HepG2 (cell line): ENCODE results near the gene HOXC12. TPM values are rescaled to one million over a fixed set of nuclear protein-coding genes. Genes with fewer than 3 reads are reported as not detected.

Source experiments
- ATAC-seq: fragments of 200-7000 bp; cut with Tn5 transposase; 3 replicates; pipeline ENCODE4 v1.9.1; 2020; ENCODE audit warnings: mild to moderate bottlenecking, moderate library complexity
- BruUV-seq: library from RNA; stranded (reverse); fragments of 400-500 nt; replicated peaks from 2 replicates; lab custom pipeline; 2021; lab: Mats Ljungman, UMichigan
- CTCF ChIA-PET: fragments of 300-600 bp; formaldehyde crosslinking; extraction: SDS; loops from one replicate; lab custom pipeline; 2021; ENCODE audit warnings: low total read pairs, inconsistent platforms, low intra/inter-chr PET ratio; lab: Yijun Ruan, JAX
- POLR2A ChIA-PET: fragments of 350-600 bp; sonication (Branson Sonifier 250); formaldehyde crosslinking; loops from one replicate; lab custom pipeline; 2020; ENCODE audit warnings: antibody characterized with exemption, inconsistent platforms; lab: Yijun Ruan, JAX
- DNase-seq: peaks from one replicate; pipeline ENCODE4 v3.0.0-alpha.2; 2015; ENCODE audit warnings: low spot score
- FAIRE-seq: peaks from 3 replicates; lab custom pipeline; 2011; peaks lifted over from hg19 to GRCh38; lab: Jason Lieb, UNC
- H2AFZ ChIP-seq: one replicate; pipeline ENCODE4 v1.6.1; 2011; ENCODE audit warnings: low read length, inconsistent platforms
- H3K27ac ChIP-seq: fragments of 300-600 bp; 3 replicates; pipeline ENCODE4 v1.8.0; 2011; ENCODE audit warnings: mixed run types, mild to moderate bottlenecking, mixed read lengths, low read length, inconsistent platforms; ENCODE audit not compliant: insufficient read depth; ENCODE audit errors: extremely low read length
- H3K27me3 ChIP-seq, 2 experiments: fragments of 200-600 bp in 1 of 2; 2 replicates in 1 of 2; 3 replicates in 1 of 2; pipeline versions ENCODE4 v1.6.0 to v1.8.0; 2011; ENCODE audit warnings: low read length in 2 of 2, mild to moderate bottlenecking in 2 of 2, moderate library complexity in 2 of 2, inconsistent platforms in 1 of 2; ENCODE audit not compliant: insufficient read depth in 2 of 2, control insufficient read depth in 1 of 2
- H3K36me3 ChIP-seq, 2 experiments: fragments of 200-600 bp in 1 of 2; replicated peaks in 1 of 2; 2 replicates in 1 of 2; 3 replicates in 1 of 2; pipeline versions ENCODE4 v1.5.1 to v1.8.0; 2011; ENCODE audit warnings: low read length in 2 of 2, inconsistent platforms in 1 of 2; ENCODE audit not compliant: insufficient read depth in 2 of 2, control insufficient read depth in 1 of 2
- H3K4me1 ChIP-seq: 2 replicates; pipeline ENCODE4 v1.5.1; 2012; ENCODE audit warnings: low read length, inconsistent platforms; ENCODE audit not compliant: insufficient read depth
- H3K4me2 ChIP-seq: 2 replicates; pipeline ENCODE4 v1.6.0; 2011; ENCODE audit warnings: low read depth, low read length, inconsistent platforms
- H3K4me3 ChIP-seq, 3 experiments: fragments of 200-600 bp in 1 of 3; sonication (generic), shearing (Covaris generic) in 1 of 3; replicated peaks in 1 of 3; 2 replicates each; pipeline ENCODE4 v1.5.1; 2011 to 2016; ENCODE audit warnings: low read length in 3 of 3, inconsistent platforms in 2 of 3, low read depth in 2 of 3, mild to moderate bottlenecking in 2 of 3, control low read depth in 1 of 3, mixed read lengths in 1 of 3; ENCODE audit not compliant: insufficient read depth in 1 of 3
- H3K79me2 ChIP-seq: one replicate; pipeline ENCODE4 v1.6.1; 2011; ENCODE audit warnings: low read length, inconsistent platforms; ENCODE audit not compliant: insufficient read depth
- H3K9ac ChIP-seq: 2 replicates; pipeline ENCODE4 v1.6.0; 2011; ENCODE audit warnings: mild to moderate bottlenecking, low read depth, low read length, inconsistent platforms; ENCODE audit not compliant: insufficient read depth
- H3K9me3 ChIP-seq: 2 replicates; pipeline ENCODE4 v1.5.1; 2012; ENCODE audit warnings: mild to moderate bottlenecking, low read length
- H4K20me1 ChIP-seq: 2 replicates; pipeline ENCODE4 v1.6.0; 2011; ENCODE audit warnings: inconsistent platforms, mild to moderate bottlenecking, low read length, moderate library complexity; ENCODE audit not compliant: insufficient read depth
- ATF4 ChIP-seq, 2 experiments: fragments of 450-650 bp in 1 of 2; sonication (generic) in 1 of 2; formaldehyde crosslinking; IDR thresholded peaks; 2 replicates each; pipeline versions ENCODE4 v1.5.0 to v1.8.0; 2020 to 2022; ENCODE audit warnings: mild to moderate bottlenecking in 1 of 2, missing genetic modification reagents in 1 of 2
- HNRNPK ChIP-seq: fragments of 200-400 bp; formaldehyde crosslinking; IDR thresholded peaks from 2 replicates; pipeline ENCODE4 v1.6.1; 2018; ENCODE audit warnings: low read length, low read depth, moderate library complexity, mild to moderate bottlenecking; ENCODE audit not compliant: poor library complexity, severe bottlenecking
- MBNL3 ChIP-seq: fragments of 250-450 bp; sonication (Bioruptor Pico); conservative IDR thresholded peaks from 2 replicates; pipeline ENCODE4 v1.8.0; 2022; ENCODE audit warnings: mild to moderate bottlenecking, inconsistent platforms
- NFATC3 ChIP-seq: sonication (generic); formaldehyde crosslinking; IDR thresholded peaks from 2 replicates; pipeline ENCODE4 v1.5.1; 2020; ENCODE audit warnings: mild to moderate bottlenecking, missing genetic modification reagents
- SAFB2 ChIP-seq: sonication (generic); formaldehyde crosslinking; IDR thresholded peaks from 2 replicates; pipeline ENCODE4 v1.5.1; 2020; ENCODE audit warnings: missing genetic modification reagents, low read depth, mild to moderate bottlenecking, borderline replicate concordance
- SATB2 ChIP-seq: sonication (generic); formaldehyde crosslinking; IDR thresholded peaks from 2 replicates; pipeline ENCODE4 v1.5.0; 2020; ENCODE audit warnings: missing genetic modification reagents
- SETDB1 ChIP-seq: sonication (generic); formaldehyde crosslinking; IDR thresholded peaks from 2 replicates; pipeline ENCODE4 v1.5.1; 2020; ENCODE audit warnings: missing genetic modification reagents, mild to moderate bottlenecking, borderline replicate concordance
- SKI ChIP-seq: fragments of 450-650 bp; IDR thresholded peaks from one replicate; pipeline ENCODE4 v1.6.1; 2018; ENCODE audit warnings: mild to moderate bottlenecking; ENCODE audit not compliant: partially characterized antibody
- YY1 ChIP-seq: IDR thresholded peaks from 2 replicates; pipeline ENCODE4 v1.6.1; 2011; ENCODE audit warnings: low read length, low read depth, moderate library complexity, mild to moderate bottlenecking; ENCODE audit not compliant: insufficient read depth, insufficient replicate concordance
- ZNF788 ChIP-seq: sonication (generic); formaldehyde crosslinking; IDR thresholded peaks from 2 replicates; pipeline ENCODE4 v1.5.0; 2020; ENCODE audit warnings: mild to moderate bottlenecking, missing genetic modification reagents, borderline replicate concordance
- ZSCAN25 ChIP-seq: sonication (generic); formaldehyde crosslinking; IDR thresholded peaks from 2 replicates; pipeline ENCODE4 v1.8.0; 2022; ENCODE audit warnings: mild to moderate bottlenecking, missing genetic modification reagents
- whole genome bisulfite sequencing: methylation state at CpG from one replicate; pipeline ENCODE4 v1.1.6; 2017; ENCODE audit warnings: low lambda C conversion rate; 5-methylcytosine and 5-hydroxymethylcytosine counted together
- in situ Hi-C: cut with HindIII; loops from 2 replicates; pipeline ENCODE4 v1.10.0; 2017; ENCODE audit warnings: low pct_unique_long_range_greater_than_20kb; ENCODE audit not compliant: extremely low pct_ligation_motif_present
- intact Hi-C: fragments of 100-400 bp; cut with micrococcal nuclease; formaldehyde crosslinking; loops from one replicate; pipeline ENCODE4 v1.10.0; 2022; ENCODE audit not compliant: unreplicated experiment
- polyA plus RNA-seq, 8 experiments: library from polyadenylated mRNA; depleted of rRNA in 3 of 8; stranded (reverse) in 7 of 8; unstranded in 1 of 8; fragments of >200 nt; fragmentation: Illumina TruSeq in 4 of 8; extraction: Trizol in 4 of 8; gene quantifications; 2 replicates each; pipeline versions ENCODE4 v1.2.1 to v1.2.3, GENCODE V29; 2011 to 2016; ENCODE audit warnings: low read depth in 4 of 8, missing spikeins in 1 of 8, mixed read lengths in 1 of 8; ENCODE audit not compliant: insufficient read depth in 1 of 8
- total RNA-seq, 5 experiments: library from RNA; depleted of rRNA; stranded (reverse); fragments of >200 nt; fragmentation: Illumina TruSeq; extraction: Trizol; gene quantifications; 2 replicates each; pipeline ENCODE4 v1.2.3, GENCODE V29; 2016; ENCODE audit warnings: low read depth in 1 of 5

The HOXC12 gene
- total and polyA plus RNA-seq, 2 of the 13 experiments (the other 11 are each of a cell fraction or from before 2014, with no cell fraction given), result not detected

DNA sequence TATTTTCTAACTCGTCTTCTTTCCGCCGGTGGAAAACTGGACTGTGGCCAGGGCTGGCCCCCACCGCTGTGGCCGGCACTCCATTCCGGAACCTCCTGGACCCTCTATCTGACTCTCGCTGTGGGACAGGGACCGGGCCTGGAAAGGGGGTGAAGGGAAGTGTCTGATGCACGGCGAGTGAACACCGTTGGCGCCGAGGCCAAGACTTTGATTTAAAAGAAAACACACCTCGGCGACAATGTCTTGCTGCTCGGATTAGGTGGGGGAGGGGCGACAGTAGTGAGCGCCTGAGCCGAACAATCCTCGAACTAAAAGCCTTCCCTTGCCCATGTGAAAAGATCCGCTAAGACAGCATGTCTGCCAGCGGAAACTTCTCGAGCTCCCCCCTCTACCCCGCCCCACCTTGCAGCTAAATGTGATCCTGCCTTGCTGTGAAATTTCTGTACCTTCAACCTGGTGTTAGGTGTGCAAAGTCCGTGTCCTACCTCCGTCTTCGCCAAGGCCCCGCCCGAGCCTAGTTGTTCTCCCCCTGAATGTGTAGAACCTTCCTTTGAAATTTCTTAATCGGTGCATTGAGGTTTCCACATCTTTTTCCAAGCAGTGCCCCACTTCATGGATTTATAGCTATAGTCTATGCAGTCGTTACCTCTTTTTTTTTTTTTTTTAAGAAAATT is 20.9 kb downstream of the HOXC12 start:
- WGBS, result 67% methylated on average over 31 of the region's 31 CpGs
- Histone ChIP-seq H3K9ac (no peak overlapping the region), H4K20me1 (no peaks in the 10 kb centered on the region), H3K36me3 (no peaks in the 10 kb centered on the region), H3K4me3 (no peak overlapping the region), H3K27ac (no peak overlapping the region), H3K79me2 (no peaks in the 10 kb centered on the region), H3K27me3 (peaks cover 3 to 89% of the 10 kb centered on the region in 2 experiments; a peak in 4 of 5 replicates), H2AFZ (no peak overlapping the region), H3K9me3 (no peaks in the 10 kb centered on the region), H3K4me1 (peaks cover 44% of the 10 kb centered on the region), H3K4me2 (no peak overlapping the region)
- ATAC-seq (no peak), FAIRE-seq (no peak), DNase-seq (no peak)
- CTCF ChIA-PET, result no interaction called here
- intact Hi-C loops, result no loop called here
- TF ChIP-seq HNRNPK (no peak), SAFB2 (CRISPR knock-in tag) (no peak)
- no TSS peak for BruUV-seq
- POLR2A ChIA-PET, result no interaction called here
- in situ Hi-C loops, result no loop called here

GRCh38 chr12:53976172-53976822 is 21.6 kb downstream of the HOXC12 start:
- in situ Hi-C loops, result no loop called here
- Histone ChIP-seq H4K20me1 (no peaks in the 10 kb centered on the region), H3K79me2 (no peaks in the 10 kb centered on the region), H3K36me3 (no peaks in the 10 kb centered on the region), H3K9me3 (no peaks in the 10 kb centered on the region), H3K4me2 (no peak overlapping the region), H2AFZ (no peak overlapping the region), H3K4me1 (peaks cover 44% of the 10 kb centered on the region), H3K27me3 (peaks cover 6 to 89% of the 10 kb centered on the region in 2 experiments; a peak in 4 of 5 replicates), H3K27ac (no peak overlapping the region), H3K4me3 (no peak overlapping the region), H3K9ac (no peak overlapping the region)
- WGBS, result 52% methylated on average over 21 of the region's 21 CpGs
- FAIRE-seq (no peak), ATAC-seq (no peak), DNase-seq (no peak)
- no TSS peak for BruUV-seq
- POLR2A ChIA-PET, result no interaction called here
- intact Hi-C loops, result no loop called here
- CTCF ChIA-PET, result no interaction called here
- TF ChIP-seq ATF4 (CRISPR knock-in tag; IDR thresholded peaks at IDR 0.05) (no peak), YY1 (no peak), MBNL3 (CRISPR knock-in tag) (no peak), SATB2 (CRISPR knock-in tag) (no peak), SKI (no peak), SETDB1 (no peak), ZSCAN25 (no peak), NFATC3 (CRISPR knock-in tag) (no peak), ZNF788 (CRISPR knock-in tag) (no peak)
